Thymus (tissue), 11 donors: Measurements from ENCODE around the gene MMP12. TPM values are rescaled to one million over a fixed set of nuclear protein-coding genes. Genes with fewer than 3 reads are reported as not detected.

Experiments
- DNase-seq, 9 donors: peaks; one replicate each; pipeline ENCODE4 v3.0.0-alpha.2; 2013; ENCODE audit warnings: low spot score in 9 of 9, low read depth in 6 of 9, missing footprints in 1 of 9
- H3K27ac ChIP-seq, 2 donors: one replicate each; pipeline ENCODE4 v1.5.1; 2013; ENCODE audit warnings: control low read depth in 1 of 2, low read depth in 1 of 2, low read length in 1 of 2, mild to moderate bottlenecking in 1 of 2, moderate library complexity in 1 of 2
- H3K27me3 ChIP-seq, 2 donors: one replicate each; pipeline ENCODE4 v1.5.1; 2013; ENCODE audit warnings: low read length in 1 of 2; ENCODE audit not compliant: control insufficient read depth in 2 of 2, insufficient read depth in 1 of 2
- H3K36me3 ChIP-seq, 2 donors: one replicate each; pipeline ENCODE4 v1.5.1; 2013; ENCODE audit warnings: low read length in 1 of 2, mild to moderate bottlenecking in 1 of 2, moderate library complexity in 1 of 2; ENCODE audit not compliant: control insufficient read depth in 2 of 2, insufficient read depth in 2 of 2
- H3K4me1 ChIP-seq, 2 donors: one replicate each; pipeline ENCODE4 v1.5.1; 2013; ENCODE audit warnings: low read length in 2 of 2; ENCODE audit not compliant: control insufficient read depth in 2 of 2, insufficient read depth in 2 of 2
- H3K4me3 ChIP-seq, 2 donors: one replicate each; pipeline ENCODE4 v1.5.1; 2013; ENCODE audit warnings: low read length in 2 of 2, control low read depth in 1 of 2, mild to moderate bottlenecking in 1 of 2
- H3K9me3 ChIP-seq, 2 donors: one replicate each; pipeline ENCODE4 v1.5.1; 2013; ENCODE audit warnings: low read length in 1 of 2, mild to moderate bottlenecking in 1 of 2; ENCODE audit not compliant: control insufficient read depth in 2 of 2, insufficient read depth in 1 of 2
- WGBS: extraction: QIAGEN DNeasy Blood & Tissue Kit; methylation state at CpG from one replicate; pipeline ENCODE4 v1.1.7; 2013; 5-methylcytosine and 5-hydroxymethylcytosine counted together
- polyA plus RNA-seq: library from polyadenylated mRNA; stranded (reverse); fragments of 200-250 nt; gene quantifications from one replicate; pipeline ENCODE4 v1.2.3, GENCODE V29; 2013
- total RNA-seq: library from RNA; stranded (reverse); fragments of 120-200 nt; gene quantifications from one replicate; pipeline ENCODE4 v1.2.4, GENCODE V29; 2013
- donor health status: healthy.

Gene MMP12
- total and polyA plus RNA-seq, 2 donors: 10.8 to 12.5 TPM

DNA sequence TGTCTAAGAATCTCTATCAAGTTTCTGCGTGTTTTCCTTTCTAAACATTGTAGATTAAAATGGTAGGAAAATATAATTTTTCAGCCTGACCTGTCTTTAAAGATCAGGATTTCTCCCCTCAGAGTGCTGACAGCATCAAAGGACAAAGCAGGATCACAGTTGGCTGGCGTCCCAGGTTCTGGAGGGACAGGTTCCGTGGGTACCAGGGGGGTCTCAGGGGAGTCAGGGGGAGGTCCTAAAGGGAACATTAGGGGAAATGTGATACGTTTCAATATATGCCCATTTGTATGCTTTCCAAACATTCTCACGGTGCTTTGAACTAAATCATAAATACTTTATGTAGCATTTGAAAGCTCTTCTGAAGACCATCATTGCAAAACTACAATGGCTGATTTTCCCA, 34.8 kb downstream of the MMP12 start:
- WGBS: 80% methylated on average over 5 of the region's 5 CpGs
- Histone ChIP-seq H3K27me3 (no peaks in the 10 kb centered on the region), H3K36me3 (no peaks in the 10 kb centered on the region), H3K9me3 (no peaks in the 10 kb centered on the region), H3K4me3 (no peak overlapping the region), H3K27ac (no peak overlapping the region), H3K4me1 (no peaks in the 10 kb centered on the region)
- DNase-seq: no peak

- H3K4me3 ChIP-seq: no peak overlapping the region
- H3K9me3 ChIP-seq: no peaks in the 10 kb centered on the region
- DNase-seq: no peak
- WGBS: 97% methylated on average over 2 of the region's 2 CpGs
- H3K27me3 ChIP-seq: peaks cover 0 to under 1% of the 10 kb centered on the region in 2 donors
- H3K36me3 ChIP-seq: no peaks in the 10 kb centered on the region
- H3K27ac ChIP-seq: no peak overlapping the region
- no peaks in the 10 kb centered on the region for H3K4me1 ChIP-seq
Observed at GRCh38 chr11:102837646-102838045, 37.1 kb downstream of the MMP12 start.

GRCh38 chr11:102837156-102837555, 37.6 kb downstream of the MMP12 start:
- Histone ChIP-seq H3K27ac (no peak overlapping the region), H3K4me3 (no peak overlapping the region), H3K4me1 (no peaks in the 10 kb centered on the region), H3K9me3 (no peaks in the 10 kb centered on the region), H3K36me3 (no peaks in the 10 kb centered on the region), H3K27me3 (peaks cover 0 to 2% of the 10 kb centered on the region in 2 donors)
- no peak for DNase-seq
- WGBS: 94% methylated on average over 2 of the region's 2 CpGs

- DNase-seq: no peak
- Histone ChIP-seq H3K9me3 (no peaks in the 10 kb centered on the region), H3K4me1 (no peaks in the 10 kb centered on the region), H3K27me3 (peaks cover 0 to 8% of the 10 kb centered on the region in 2 donors), H3K36me3 (no peaks in the 10 kb centered on the region), H3K27ac (no peak overlapping the region), H3K4me3 (no peak overlapping the region)
- WGBS: 85% methylated on average over 3 of the region's 3 CpGs
Observed at GRCh38 chr11:102836290-102836875, 38.4 kb downstream of the MMP12 start.

DNA sequence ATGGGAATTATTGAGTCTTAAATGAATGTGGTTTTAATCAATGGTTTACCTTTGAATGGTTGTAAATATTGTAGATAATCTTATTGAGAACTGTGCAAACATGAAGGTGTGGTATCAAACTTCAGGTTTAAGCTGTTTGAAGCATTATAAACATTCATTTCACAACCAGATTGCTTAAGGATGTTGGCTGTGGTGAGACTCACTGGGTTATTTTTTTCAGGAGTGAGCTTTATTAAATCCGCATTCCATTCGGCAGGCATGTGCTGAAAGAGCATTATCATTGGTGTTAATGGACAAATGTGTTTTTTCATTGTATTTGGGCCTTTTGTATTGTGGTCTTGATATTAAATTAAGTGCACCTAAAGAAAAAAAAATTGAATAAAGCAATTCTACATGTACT, 41.1 kb downstream of the MMP12 start:
- 96% methylated on average over 2 of the region's 2 CpGs for WGBS
- Histone ChIP-seq H3K9me3 (no peaks in the 10 kb centered on the region), H3K36me3 (no peaks in the 10 kb centered on the region), H3K27me3 (peaks cover 0 to 19% of the 10 kb centered on the region in 2 donors), H3K27ac (no peak overlapping the region), H3K4me1 (no peaks in the 10 kb centered on the region), H3K4me3 (no peak overlapping the region)
- no peak for DNase-seq

DNA sequence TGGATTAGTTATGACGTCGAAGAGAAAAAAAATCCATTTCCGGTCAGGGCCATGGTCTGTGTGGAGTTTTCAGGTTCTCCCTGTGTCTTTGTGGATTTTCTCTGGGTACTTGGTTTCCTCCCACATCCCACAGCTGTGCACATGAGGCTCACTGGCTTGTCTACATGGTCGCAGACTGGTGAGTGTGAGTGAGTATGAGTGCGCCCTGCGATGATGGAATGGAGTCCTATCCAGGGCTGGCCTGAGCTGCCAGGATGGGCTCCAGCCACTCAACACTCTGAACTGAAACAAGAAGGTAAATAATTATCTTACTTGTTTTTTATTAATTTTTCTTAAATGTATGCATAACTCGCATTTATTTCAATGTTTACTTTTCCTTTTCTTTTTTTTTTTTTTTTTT, 42.2 kb downstream of the MMP12 start:
- WGBS: 96% methylated on average over 7 of the region's 7 CpGs
- H3K4me3 ChIP-seq: no peak overlapping the region

GRCh38 chr11:102831489-102832440, 43.0 kb downstream of the MMP12 start:
- WGBS: 43% methylated on average over 38 of the region's 38 CpGs
- Histone ChIP-seq H3K4me3 (no peak overlapping the region), H3K27ac (no peak overlapping the region), H3K36me3 (no peaks in the 10 kb centered on the region), H3K9me3 (no peaks in the 10 kb centered on the region), H3K4me1 (no peaks in the 10 kb centered on the region), H3K27me3 (peaks cover 0 to 19% of the 10 kb centered on the region in 2 donors)
- DNase-seq: no peak

More for the DNA sequence above, 42.2 kb downstream of the MMP12 start:
- Histone ChIP-seq H3K27me3 (peaks cover 0 to 19% of the 10 kb centered on the region in 2 donors), H3K36me3 (no peaks in the 10 kb centered on the region), H3K4me1 (no peaks in the 10 kb centered on the region), H3K27ac (no peak overlapping the region), H3K9me3 (no peaks in the 10 kb centered on the region)
- no peak for DNase-seq

DNA sequence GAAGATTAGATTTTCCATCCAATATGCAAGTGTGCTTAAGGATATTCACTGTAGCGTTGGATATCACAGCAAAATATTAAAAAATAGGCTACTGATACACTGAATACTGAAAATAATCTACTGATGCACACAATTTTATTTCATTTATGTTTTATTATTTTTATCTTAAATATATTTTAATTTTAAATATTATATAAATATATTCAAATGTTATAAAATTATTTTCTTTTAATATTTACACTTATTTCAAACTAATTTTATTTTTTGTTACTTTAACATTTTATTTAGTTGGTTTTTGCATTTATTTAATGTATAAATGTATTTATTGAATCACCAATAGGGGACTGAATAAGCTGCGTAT, 43.7 kb downstream of the MMP12 start:
- H3K27ac ChIP-seq: no peak overlapping the region
- no peaks in the 10 kb centered on the region for H3K9me3 ChIP-seq
- H3K4me3 ChIP-seq: no peak overlapping the region
- H3K27me3 ChIP-seq: peaks cover 0 to 19% of the 10 kb centered on the region in 2 donors
- no peaks in the 10 kb centered on the region for H3K36me3 ChIP-seq
- H3K4me1 ChIP-seq: no peaks in the 10 kb centered on the region
- DNase-seq: no peak
- 65% methylated on average over 2 of the region's 2 CpGs for WGBS

DNA sequence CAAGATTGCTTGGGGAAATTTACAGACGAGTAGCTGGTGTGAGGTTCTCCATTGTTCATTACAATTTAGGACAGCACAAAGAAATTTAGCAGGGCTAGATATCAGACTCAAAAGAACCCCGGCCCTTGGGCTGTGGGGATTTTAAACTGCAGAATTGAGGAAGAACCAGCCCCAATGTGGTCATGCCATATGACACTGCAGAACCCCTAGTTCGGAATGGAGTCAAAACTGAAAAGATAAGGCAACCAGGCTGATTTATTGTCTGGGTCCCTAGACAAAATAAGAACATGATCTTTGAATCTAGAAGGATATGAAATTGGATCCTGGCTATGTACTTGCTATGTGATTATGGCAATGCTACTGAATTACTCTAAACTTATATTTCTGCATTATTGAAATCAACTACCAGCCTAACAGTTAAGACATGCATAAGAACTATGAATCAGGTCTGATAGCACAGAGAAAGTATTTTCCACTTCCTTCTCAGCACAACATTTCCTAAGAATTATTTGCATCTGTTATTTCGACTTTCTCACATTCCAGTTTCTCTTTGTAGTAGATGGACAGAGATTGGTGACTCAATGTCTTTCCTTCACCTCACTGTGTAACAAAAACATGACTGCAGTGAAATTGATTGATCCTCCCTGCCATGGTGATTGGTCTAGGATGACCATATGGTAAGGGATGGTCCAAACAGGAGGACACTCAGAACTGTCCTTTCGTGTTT, 44.6 kb downstream of the MMP12 start:
- WGBS: 57% methylated on average over 5 of the region's 5 CpGs
- Histone ChIP-seq H3K4me3 (no peak overlapping the region), H3K4me1 (no peaks in the 10 kb centered on the region), H3K27me3 (peaks cover 0 to 19% of the 10 kb centered on the region in 2 donors), H3K27ac (no peak overlapping the region), H3K9me3 (peaks cover 0 to 3% of the 10 kb centered on the region in 2 donors), H3K36me3 (no peaks in the 10 kb centered on the region)
- no peak for DNase-seq
